ENCODE results near the gene TMEM98.

GRCh38 chr17:32936186-32936893 is 8.4 kb downstream of the TMEM98 start:
- TF ChIP-seq FOSL2 (IDR thresholded peaks at IDR 0.05) (no peak), FOSL2 (CRISPR knock-in tag; IDR thresholded peaks at IDR 0.05) (no peak), BCL3 (IDR thresholded peaks at IDR 0.05) (no peak), CTCF (IDR thresholded peaks at IDR 0.05) (no peak), RAD21 (conservative IDR thresholded peaks at IDR 0.05 in 1 of 2, IDR thresholded peaks at IDR 0.05 in 1 of 2) (no peak), HES2 (IDR thresholded peaks at IDR 0.05) (no peak), CEBPB (IDR thresholded peaks at IDR 0.05) (no peak), GATA3 (IDR thresholded peaks at IDR 0.05; ENCODE audit: borderline replicate concordance) (no peak), PHF8 (IDR thresholded peaks at IDR 0.05; ENCODE audit: borderline replicate concordance, low read depth) (no peak), HDAC2 (IDR thresholded peaks at IDR 0.05) (no peak), EP300 (IDR thresholded peaks at IDR 0.05) (no peak), EHMT2 (IDR thresholded peaks at IDR 0.05; ENCODE audit: low read depth) (no peak)
- TF ChIP-seq, protein P1, sequence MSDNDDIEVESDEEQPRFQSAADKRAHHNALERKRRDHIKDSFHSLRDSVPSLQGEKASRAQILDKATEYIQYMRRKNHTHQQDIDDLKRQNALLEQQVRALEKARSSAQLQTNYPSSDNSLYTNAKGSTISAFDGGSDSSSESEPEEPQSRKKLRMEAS (IDR thresholded peaks at IDR 0.05), result no peak
- TF ChIP-seq, protein P2, sequence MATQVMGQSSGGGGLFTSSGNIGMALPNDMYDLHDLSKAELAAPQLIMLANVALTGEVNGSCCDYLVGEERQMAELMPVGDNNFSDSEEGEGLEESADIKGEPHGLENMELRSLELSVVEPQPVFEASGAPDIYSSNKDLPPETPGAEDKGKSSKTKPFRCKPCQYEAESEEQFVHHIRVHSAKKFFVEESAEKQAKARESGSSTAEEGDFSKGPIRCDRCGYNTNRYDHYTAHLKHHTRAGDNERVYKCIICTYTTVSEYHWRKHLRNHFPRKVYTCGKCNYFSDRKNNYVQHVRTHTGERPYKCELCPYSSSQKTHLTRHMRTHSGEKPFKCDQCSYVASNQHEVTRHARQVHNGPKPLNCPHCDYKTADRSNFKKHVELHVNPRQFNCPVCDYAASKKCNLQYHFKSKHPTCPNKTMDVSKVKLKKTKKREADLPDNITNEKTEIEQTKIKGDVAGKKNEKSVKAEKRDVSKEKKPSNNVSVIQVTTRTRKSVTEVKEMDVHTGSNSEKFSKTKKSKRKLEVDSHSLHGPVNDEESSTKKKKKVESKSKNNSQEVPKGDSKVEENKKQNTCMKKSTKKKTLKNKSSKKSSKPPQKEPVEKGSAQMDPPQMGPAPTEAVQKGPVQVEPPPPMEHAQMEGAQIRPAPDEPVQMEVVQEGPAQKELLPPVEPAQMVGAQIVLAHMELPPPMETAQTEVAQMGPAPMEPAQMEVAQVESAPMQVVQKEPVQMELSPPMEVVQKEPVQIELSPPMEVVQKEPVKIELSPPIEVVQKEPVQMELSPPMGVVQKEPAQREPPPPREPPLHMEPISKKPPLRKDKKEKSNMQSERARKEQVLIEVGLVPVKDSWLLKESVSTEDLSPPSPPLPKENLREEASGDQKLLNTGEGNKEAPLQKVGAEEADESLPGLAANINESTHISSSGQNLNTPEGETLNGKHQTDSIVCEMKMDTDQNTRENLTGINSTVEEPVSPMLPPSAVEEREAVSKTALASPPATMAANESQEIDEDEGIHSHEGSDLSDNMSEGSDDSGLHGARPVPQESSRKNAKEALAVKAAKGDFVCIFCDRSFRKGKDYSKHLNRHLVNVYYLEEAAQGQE (IDR thresholded peaks at IDR 0.05), result no peak

Measured in A549 (cell line).